GM19351 (cell line): ENCODE data around the gene RIGI.
"Not testable (repeated sequence)": the region's sequence is repeated elsewhere in the genome, so short reads cannot be mapped to it uniquely, and the experiment has no call there.

ENCODE experiments used
- ATAC-seq: cut with Tn5 transposase; IDR thresholded peaks from one replicate; pipeline ENCODE4 v1.9.1; 2021; ENCODE audit warnings: mild to moderate bottlenecking, moderate library complexity; ENCODE audit not compliant: unreplicated experiment

The RIGI gene

DNA sequence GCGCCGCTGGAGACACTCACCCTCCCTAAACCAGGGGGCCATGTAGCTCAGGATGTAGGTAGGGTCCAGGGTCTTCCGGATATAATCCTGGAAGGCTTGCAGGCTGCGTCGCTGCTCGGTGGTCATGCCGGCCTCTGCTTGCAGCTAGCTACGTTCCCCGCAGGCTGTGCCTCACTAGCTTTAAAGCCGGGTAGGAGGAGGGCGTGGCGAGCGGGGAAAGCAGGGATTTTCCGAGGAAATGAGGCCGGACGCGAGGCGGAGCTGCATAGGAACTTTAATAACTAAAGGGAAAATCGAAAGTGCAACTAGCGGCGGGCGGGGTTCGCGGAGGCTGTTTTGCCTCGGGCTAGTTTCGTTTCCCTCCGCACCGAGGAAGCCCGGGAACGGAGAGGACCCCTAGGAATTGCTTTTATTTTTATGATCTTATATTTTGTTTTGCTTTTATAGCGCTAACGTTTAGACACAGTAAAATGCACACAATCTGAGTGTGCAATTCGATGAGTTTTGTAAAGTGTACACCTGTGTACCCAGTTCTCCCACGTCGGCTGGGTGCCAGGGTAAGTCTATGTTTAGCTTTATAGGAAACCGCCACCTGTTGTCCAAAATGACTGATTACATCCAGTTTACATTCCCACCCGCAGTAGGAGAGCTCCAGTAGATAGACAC lies at the start of gene RIGI:
RIGI (minus strand) TSS at position 156 of the 666 bp plus-strand sequence; CDS start at position 126, 30 bp downstream.
- peak; percentile 65 for ATAC-seq

GRCh38 chr9:32574858-32575257 lies 48.9 kb upstream of the RIGI start:
- ATAC-seq, result no peak

DNA sequence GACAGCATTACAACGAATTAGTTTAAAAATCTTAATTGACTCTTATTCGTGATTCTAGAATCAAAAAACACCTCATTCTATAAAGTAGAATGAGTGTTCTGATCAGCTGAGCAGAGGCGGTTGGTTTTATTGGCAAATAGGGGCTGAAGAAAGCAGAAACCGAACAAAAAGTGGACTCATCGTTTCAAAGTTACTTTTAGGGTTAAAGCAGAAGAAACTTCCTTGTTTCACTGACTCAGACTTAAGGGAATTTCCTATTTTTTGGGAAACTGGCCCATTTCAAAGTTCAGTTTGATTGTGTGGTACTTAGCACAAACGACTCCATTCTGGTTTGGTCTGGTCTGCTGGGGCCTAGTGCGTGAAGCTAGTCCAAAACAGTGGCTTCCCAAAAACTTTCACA lies 47.8 kb upstream of the RIGI start:
- no peak for ATAC-seq

DNA sequence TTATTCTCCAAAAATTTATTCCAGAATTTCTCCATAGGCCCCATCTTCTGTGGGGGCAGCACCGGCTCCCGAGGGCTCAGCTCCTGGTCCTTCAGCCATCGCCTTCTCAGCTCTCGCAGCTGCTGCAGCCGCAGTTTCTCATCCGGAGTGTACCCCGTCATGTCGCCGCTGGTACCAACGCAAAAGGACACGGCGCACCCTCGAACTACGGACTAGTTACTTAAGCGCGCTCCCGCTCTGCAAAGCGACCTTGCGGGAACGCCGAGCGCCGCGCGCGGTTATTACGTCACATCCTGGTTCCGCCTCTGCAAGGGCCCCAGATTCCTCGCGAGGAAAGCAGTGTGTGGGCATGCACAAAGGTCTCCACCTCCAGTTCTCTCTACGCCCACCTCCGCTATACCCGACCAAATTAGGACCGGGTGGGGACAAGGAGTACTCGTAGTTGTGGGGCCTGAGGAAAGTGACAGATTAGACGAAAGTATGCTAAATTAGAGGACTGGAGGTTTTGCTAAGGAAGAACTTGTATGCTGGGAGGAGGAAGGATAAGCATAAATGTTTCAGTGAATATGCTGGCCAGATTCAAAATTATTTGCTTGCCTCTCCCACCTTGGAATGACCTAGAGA lies 47.0 kb upstream of the RIGI start, which contains the start of gene NDUFB6:
NDUFB6 (minus strand) TSS at position 260 of the 624 bp plus-strand sequence; CDS start at position 161, 99 bp downstream.
- ATAC-seq, result peak; percentile 76

- ATAC-seq, result peak; percentile 91
Measured at GRCh38 chr9:32571969-32572899, 46.2 kb upstream of the RIGI start.

DNA sequence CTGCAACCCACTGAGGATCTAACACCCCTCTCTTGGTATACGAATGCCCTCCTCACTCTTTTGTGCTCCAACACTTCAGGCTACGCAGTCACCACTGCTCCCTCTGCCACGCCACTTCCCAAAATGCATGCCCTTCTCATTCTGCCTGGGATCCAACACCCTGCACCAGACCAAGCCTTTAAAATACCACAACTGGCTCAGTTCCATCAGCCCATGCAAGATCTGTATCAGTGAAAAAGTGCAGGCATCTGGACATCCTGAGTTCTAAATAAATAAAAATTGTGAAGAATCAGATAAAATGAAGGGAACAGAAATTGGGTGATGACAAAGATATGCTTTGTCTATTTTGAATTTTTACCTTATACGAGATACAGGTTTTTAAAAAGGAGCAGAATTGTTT lies 44.3 kb upstream of the RIGI start:
- no peak for ATAC-seq

GRCh38 chr9:32566770-32567169 lies 40.8 kb upstream of the RIGI start:
- ATAC-seq, result no peak

- no peak for ATAC-seq
Measured at GRCh38 chr9:32565967-32566366, 40.0 kb upstream of the RIGI start.

- no peak for ATAC-seq
Measured at GRCh38 chr9:32558408-32558934, 32.5 kb upstream of the RIGI start.

DNA sequence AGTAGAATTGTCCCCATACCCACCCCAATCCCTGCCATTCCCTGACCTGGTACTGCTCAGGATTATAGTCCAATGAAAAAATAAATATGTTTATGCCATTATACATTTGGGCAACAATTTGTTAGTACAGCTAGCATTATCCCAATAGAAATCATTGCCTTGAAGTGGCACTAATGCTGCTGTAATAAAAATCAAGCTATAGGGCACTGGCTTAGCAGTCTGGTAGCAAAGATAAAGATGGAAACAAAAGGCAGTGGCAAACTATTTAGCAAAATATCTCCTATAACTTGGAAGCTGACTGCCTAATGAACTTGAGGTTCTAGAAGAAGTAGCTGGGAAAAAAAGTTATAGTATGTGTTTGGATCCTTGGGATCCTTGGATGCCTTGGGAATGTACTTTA lies 28.6 kb upstream of the RIGI start:
- ATAC-seq, result no peak

DNA sequence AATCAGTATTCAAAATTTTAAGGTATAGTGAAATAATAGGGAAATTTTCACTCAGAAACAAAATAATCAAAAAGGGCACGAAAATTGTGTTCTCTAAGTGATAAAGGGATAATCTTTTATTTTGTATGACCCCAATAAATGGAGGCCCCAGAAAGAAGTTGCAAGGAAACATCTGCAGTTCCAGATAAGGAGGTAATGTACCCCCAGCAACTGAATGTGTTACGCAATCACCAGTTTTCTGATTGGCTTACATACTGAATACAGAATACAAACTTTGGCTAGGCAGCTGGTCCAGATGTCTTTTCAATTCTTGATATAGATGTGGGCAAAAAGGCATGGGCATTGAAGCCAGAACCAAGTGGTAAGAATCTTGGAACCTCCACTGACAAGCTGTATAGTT lies 28.1 kb upstream of the RIGI start:
- no peak for ATAC-seq

- ATAC-seq, result peak; percentile 62
Measured at GRCh38 chr9:32552172-32552872, 26.3 kb upstream of the RIGI start, which contains the start of the genes SMIM27 and TOPORS. Gene SMIM27, plus strand, starts transcription at chr9:32552327. Its CDS starts 108 bp downstream, at chr9:32552435. Gene TOPORS, minus strand, starts transcription at chr9:32552586. Its CDS starts 150 bp downstream, at chr9:32552436.

DNA sequence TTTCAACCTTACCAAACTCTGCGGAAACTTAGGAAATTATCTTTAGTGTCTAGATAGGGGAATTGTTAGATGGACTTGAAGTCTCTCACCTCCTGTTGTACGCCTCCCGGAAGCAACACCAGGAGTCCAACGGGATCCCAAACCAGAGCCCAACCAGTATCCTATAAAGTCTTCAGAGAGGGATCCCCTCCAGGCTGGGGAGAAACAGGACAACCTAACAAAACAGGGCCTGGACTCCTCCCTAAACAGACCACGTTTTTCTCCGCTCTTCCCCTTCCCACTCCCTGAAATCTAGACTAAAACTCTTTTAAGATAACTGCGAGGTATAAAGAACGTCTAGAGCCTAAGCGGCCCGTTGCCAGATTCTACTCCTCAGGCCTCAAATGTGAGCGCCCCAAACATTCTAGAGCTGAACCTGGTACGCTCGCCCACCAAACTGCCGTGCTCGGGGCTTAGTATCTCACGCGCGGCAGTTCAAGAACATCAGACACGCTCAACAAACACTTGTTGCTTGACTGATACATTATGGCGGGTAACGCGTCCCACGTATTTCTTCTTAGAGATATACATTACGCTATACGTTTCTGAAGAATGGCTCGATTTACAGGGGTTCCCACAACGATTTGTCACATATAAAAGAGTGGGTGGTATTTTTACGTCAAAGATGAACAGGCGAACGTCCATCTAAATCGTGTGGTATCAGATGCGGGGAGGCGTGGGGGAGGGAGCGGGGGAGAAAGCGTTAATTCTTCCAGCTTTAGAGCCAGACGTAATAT lies 25.5 kb upstream of the RIGI start:
- ATAC-seq, result peak; percentile 6

DNA sequence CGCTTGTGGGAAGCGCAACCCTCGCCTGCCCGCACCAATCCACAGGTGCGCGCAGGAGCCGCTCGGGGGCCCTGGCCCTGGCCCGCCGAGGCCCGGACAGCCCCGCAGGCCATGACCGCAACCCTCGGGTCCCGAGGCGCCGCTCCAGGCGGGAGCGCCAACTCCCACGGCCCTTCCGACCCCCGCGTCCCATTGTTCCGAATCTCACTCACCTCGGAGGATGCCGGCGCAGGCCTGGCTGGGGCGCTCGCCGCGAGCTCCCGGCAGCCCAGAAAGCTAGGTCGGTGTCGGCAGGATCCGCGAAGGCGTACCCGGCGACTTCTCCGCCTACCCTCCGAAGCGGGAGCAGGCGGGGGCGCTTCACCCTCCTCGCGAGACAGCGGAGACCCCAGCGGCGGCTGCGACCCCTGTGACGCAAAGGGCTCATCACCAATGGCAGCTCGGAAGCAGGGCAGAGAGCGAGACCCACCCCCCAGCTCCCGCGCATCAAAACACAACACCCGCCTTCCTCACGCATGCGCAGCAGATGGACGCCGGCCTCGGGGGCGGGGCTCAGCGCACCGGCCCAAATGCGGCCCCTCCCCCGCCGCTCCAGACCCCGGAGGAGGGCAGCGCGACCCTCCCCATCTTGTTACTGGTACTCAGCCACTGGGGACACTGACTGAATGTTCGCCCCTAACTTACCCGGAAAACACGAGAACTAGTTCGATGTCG lies 24.7 kb upstream of the RIGI start:
- ATAC-seq, result peak; percentile 58

DNA sequence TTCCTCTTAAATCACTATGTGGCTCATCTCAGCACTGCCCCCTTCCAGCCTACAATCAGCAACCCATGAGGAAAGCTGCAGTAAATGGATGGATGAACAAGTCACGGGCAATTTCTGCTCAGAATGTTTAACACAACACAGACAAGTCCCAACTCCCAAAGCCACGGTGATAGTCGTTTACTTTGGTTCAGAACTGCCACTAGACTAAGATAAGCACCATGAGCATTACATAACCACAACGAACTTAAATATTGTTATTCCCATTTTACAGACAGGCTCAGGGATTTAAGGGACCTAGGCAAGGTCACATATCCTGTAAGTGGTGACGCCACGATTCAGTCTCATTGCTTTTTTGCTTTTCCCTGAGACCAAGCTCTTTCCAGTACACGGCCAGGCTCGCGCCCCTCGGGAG lies 24.2 kb upstream of the RIGI start:
- ATAC-seq, result no peak

GRCh38 chr9:32548213-32548612 lies 22.2 kb upstream of the RIGI start:
- not testable (repeated sequence) for ATAC-seq

- no peak for ATAC-seq
Measured at GRCh38 chr9:32545884-32546283, 19.9 kb upstream of the RIGI start.

- ATAC-seq, result no peak
Measured at GRCh38 chr9:32543047-32543446, 17.1 kb upstream of the RIGI start.

- no peak for ATAC-seq
Measured at GRCh38 chr9:32533816-32534215, 7.8 kb upstream of the RIGI start.
